ENCODE results near the gene BRWD1. TPM values are rescaled to one million over a fixed set of nuclear protein-coding genes. Genes with fewer than 3 reads are reported as not detected.
A peak's percentile ranks its signal among the peaks of the same experiment; 100 is the strongest.

Gene BRWD1
- polyA plus RNA-seq, 1 donor from 2014 or later: 246 TPM

GRCh38 chr21:39346206-39346605 lies 32.8 kb upstream of the BRWD1 start:
- no peaks in the 10 kb centered on the region for H3K36me3 ChIP-seq (ENCODE audit: insufficient read depth, low read length)
- no peak overlapping the region for H3K27ac ChIP-seq (ENCODE audit: low read length)
- H4K20me1 ChIP-seq (ENCODE audit: insufficient read depth): peaks cover 17% of the 10 kb centered on the region
- no peak overlapping the region for H3K9ac ChIP-seq (ENCODE audit: low read length)
- H3K4me3 ChIP-seq (ENCODE audit: low read length): peak overlapping the region; percentile 87
- H2AFZ ChIP-seq (ENCODE audit: low read depth, low read length): no peak overlapping the region
- TF ChIP-seq POLR2AphosphoS5 (IDR thresholded peaks at IDR 0.05) (no peak), TAF1 (IDR thresholded peaks at IDR 0.05; ENCODE audit: low read depth) (no peak), SMC3 (conservative IDR thresholded peaks at IDR 0.05; ENCODE audit: poor library complexity) (no peak), EP300 (conservative IDR thresholded peaks at IDR 0.05; ENCODE audit: poor library complexity, severe bottlenecking) (no peak), REST (IDR thresholded peaks at IDR 0.05; ENCODE audit: borderline replicate concordance) (no peak), EZH2 (IDR thresholded peaks at IDR 0.05; ENCODE audit: borderline replicate concordance, insufficient read depth, low read length, poor library complexity, severe bottlenecking) (no peak), CTCF (IDR thresholded peaks at IDR 0.05; ENCODE audit: poor library complexity, severe bottlenecking) (no peak)
- peaks cover 49% of the 10 kb centered on the region for H3K79me2 ChIP-seq (replicated peaks; ENCODE audit: insufficient read depth, low read length)
- H3K27me3 ChIP-seq (ENCODE audit: insufficient read depth, low read depth, low read length): no peaks in the 10 kb centered on the region
- no peaks in the 10 kb centered on the region for H3K9me2 ChIP-seq (ENCODE audit: insufficient read depth, low read length)
- H3K4me2 ChIP-seq (ENCODE audit: low read length): peak overlapping the region; percentile 89
- H3K9me3 ChIP-seq (ENCODE audit: low read length): no peaks in the 10 kb centered on the region
- H3F3A ChIP-seq (ENCODE audit: insufficient read depth, low read length, poor library complexity, severe bottlenecking): peaks cover 2% of the 10 kb centered on the region

GRCh38 chr21:39345440-39345839 lies 32.0 kb upstream of the BRWD1 start:
- H3K27ac ChIP-seq (ENCODE audit: low read length): no peak overlapping the region
- H3K27me3 ChIP-seq (ENCODE audit: insufficient read depth, low read depth, low read length): no peaks in the 10 kb centered on the region
- H3F3A ChIP-seq (ENCODE audit: insufficient read depth, low read length, poor library complexity, severe bottlenecking): peaks cover 2% of the 10 kb centered on the region
- no peaks in the 10 kb centered on the region for H3K36me3 ChIP-seq (ENCODE audit: insufficient read depth, low read length)
- H3K4me2 ChIP-seq (ENCODE audit: low read length): peak overlapping the region; percentile 89
- no peak overlapping the region for H2AFZ ChIP-seq (ENCODE audit: low read depth, low read length)
- TF ChIP-seq EZH2 (IDR thresholded peaks at IDR 0.05; ENCODE audit: borderline replicate concordance, insufficient read depth, low read length, poor library complexity, severe bottlenecking): no peak
- no peak for TF ChIP-seq CTCF (IDR thresholded peaks at IDR 0.05; ENCODE audit: poor library complexity, severe bottlenecking)
- no peak for TF ChIP-seq EP300 (conservative IDR thresholded peaks at IDR 0.05; ENCODE audit: poor library complexity, severe bottlenecking)
- no peak for TF ChIP-seq RAD21 (conservative IDR thresholded peaks at IDR 0.05)
- no peak for TF ChIP-seq TAF1 (IDR thresholded peaks at IDR 0.05; ENCODE audit: low read depth)
- TF ChIP-seq SMC3 (conservative IDR thresholded peaks at IDR 0.05; ENCODE audit: poor library complexity): no peak
- no peak for TF ChIP-seq REST (IDR thresholded peaks at IDR 0.05; ENCODE audit: borderline replicate concordance)
- no peak for TF ChIP-seq MXI1 (conservative IDR thresholded peaks at IDR 0.05; ENCODE audit: poor library complexity, severe bottlenecking)
- TF ChIP-seq POLR2AphosphoS5 (IDR thresholded peaks at IDR 0.05): no peak
- peaks cover 49% of the 10 kb centered on the region for H3K79me2 ChIP-seq (replicated peaks; ENCODE audit: insufficient read depth, low read length)
- no peaks in the 10 kb centered on the region for H3K9me2 ChIP-seq (ENCODE audit: insufficient read depth, low read length)
- H4K20me1 ChIP-seq (ENCODE audit: insufficient read depth): peaks cover 17% of the 10 kb centered on the region
- H3K4me3 ChIP-seq (ENCODE audit: low read length): peak overlapping the region; percentile 87
- H3K9ac ChIP-seq (ENCODE audit: low read length): no peak overlapping the region
- H3K9me3 ChIP-seq (ENCODE audit: low read length): no peaks in the 10 kb centered on the region

All from neural cell (in vitro differentiated cells).